Lung (tissue), 12 donors: ENCODE results near the gene RALGPS1. TPM values are rescaled to one million over a fixed set of nuclear protein-coding genes. Genes with fewer than 3 reads are reported as not detected.

Experiments used
- ATAC-seq: fragments of 200-7000 bp; cut with Tn5 transposase; one replicate; pipeline ENCODE4 v1.9.1; 2020; ENCODE audit warnings: moderate number of reproducible peaks; ENCODE audit not compliant: insufficient read depth, low FRiP score
- DNase-seq, 3 donors: peaks; one replicate each; pipeline ENCODE4 v3.0.0-alpha.2; 2013 to 2017
- H3K27ac ChIP-seq, 2 donors: one replicate each; pipeline ENCODE4 v1.5.1; 2013; ENCODE audit warnings: mild to moderate bottlenecking in 2 of 2, moderate library complexity in 2 of 2, control low read depth in 1 of 2, inconsistent platforms in 1 of 2, low read depth in 1 of 2, low read length in 1 of 2
- H3K27me3 ChIP-seq, 3 donors: one replicate each; pipeline ENCODE4 v1.5.1; 2013; ENCODE audit warnings: low read length in 2 of 3; ENCODE audit not compliant: control insufficient read depth in 3 of 3, insufficient read depth in 3 of 3
- H3K36me3 ChIP-seq, 4 donors: one replicate each; pipeline ENCODE4 v1.5.1; 2013; ENCODE audit warnings: low read length in 4 of 4, mild to moderate bottlenecking in 1 of 4, moderate library complexity in 1 of 4; ENCODE audit not compliant: control insufficient read depth in 4 of 4, insufficient read depth in 4 of 4
- H3K4me1 ChIP-seq, 5 donors: one replicate each; pipeline ENCODE4 v1.5.1; 2013; ENCODE audit warnings: low read length in 5 of 5, mild to moderate bottlenecking in 2 of 5, moderate library complexity in 1 of 5; ENCODE audit not compliant: control insufficient read depth in 5 of 5, insufficient read depth in 5 of 5
- H3K4me3 ChIP-seq: one replicate; pipeline ENCODE4 v1.5.1; 2013; ENCODE audit warnings: mild to moderate bottlenecking, control low read depth, moderate library complexity
- H3K9ac ChIP-seq, 2 donors: one replicate each; pipeline ENCODE4 v1.5.1; 2013; ENCODE audit warnings: low read length in 2 of 2, control low read depth in 1 of 2; ENCODE audit not compliant: insufficient read depth in 1 of 2
- H3K9me3 ChIP-seq, 4 donors: one replicate each; pipeline ENCODE4 v1.5.1; 2013; ENCODE audit warnings: low read length in 3 of 4, mild to moderate bottlenecking in 1 of 4, moderate library complexity in 1 of 4; ENCODE audit not compliant: control insufficient read depth in 4 of 4, insufficient read depth in 3 of 4
- WGBS, 2 donors: extraction: QIAGEN DNeasy Blood & Tissue Kit; methylation state at CpG; one replicate each; pipeline ENCODE4 v1.1.7; 2013; 5-methylcytosine and 5-hydroxymethylcytosine counted together
- polyA plus RNA-seq, 2 donors: library from polyadenylated mRNA; stranded (reverse); fragments of 200-250 nt; gene quantifications; one replicate each; pipeline ENCODE4 v1.2.1, GENCODE V29; 2013
- total RNA-seq, 2 donors: library from RNA; depleted of rRNA in 1 of 2; stranded (reverse); fragments of >200 nt in 1 of 2; gene quantifications; one replicate each; pipeline ENCODE4 v1.2.1, GENCODE V29; 2014 to 2021
- TF ChIP-seq, protein P1 (sequence below): IDR thresholded peaks from 2 replicates; pipeline ENCODE4 v1.5.1; 2012; ENCODE audit warnings: mild to moderate bottlenecking; ENCODE audit errors: control extremely low read depth, extremely low read depth
- donor health status: control.
- donor health status: control.
- donor health status: Bipolar disorder and iron deficiency.
- donor health status: healthy.
- donor health status: DM: yes; HTN: yes; CAD: no.

The RALGPS1 gene
- total and polyA plus RNA-seq, 4 donors, result 3.5 to 30.3 (median 11.9) TPM

DNA sequence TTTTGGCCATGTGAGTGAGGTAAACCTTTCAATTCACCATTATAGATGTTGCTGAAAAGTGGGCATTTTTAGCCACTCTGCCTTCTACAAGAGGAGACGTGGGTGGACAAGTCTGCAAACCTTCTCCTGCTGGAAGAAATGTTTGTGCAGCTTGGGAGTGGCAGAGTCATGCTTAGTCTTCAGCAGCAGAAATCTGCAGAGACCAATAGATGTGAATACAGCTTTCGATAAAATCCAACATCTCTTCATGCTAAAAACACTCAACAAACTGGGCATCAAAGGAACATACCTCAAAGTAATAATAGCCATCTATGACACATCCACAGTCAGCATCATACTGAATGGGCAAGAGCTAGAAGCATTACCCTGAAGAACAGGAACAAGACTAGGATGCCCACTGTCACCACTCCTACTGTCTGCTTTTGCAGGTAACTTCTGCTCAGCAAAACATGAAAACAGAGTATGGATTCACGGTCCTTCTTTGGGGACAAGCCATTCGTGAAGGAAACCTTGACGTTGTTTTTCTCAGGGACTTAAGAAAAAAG, 91.3 kb downstream of the RALGPS1 start:
- Histone ChIP-seq H3K9me3 (no peaks in the 10 kb centered on the region), H3K4me3 (no peak overlapping the region), H3K4me1 (peaks cover 0 to 3% (median 0%) of the 10 kb centered on the region in 5 donors), H3K36me3 (no peaks in the 10 kb centered on the region), H3K9ac (no peak overlapping the region), H3K27ac (no peak overlapping the region), H3K27me3 (no peaks in the 10 kb centered on the region)
- TF ChIP-seq, protein P1, sequence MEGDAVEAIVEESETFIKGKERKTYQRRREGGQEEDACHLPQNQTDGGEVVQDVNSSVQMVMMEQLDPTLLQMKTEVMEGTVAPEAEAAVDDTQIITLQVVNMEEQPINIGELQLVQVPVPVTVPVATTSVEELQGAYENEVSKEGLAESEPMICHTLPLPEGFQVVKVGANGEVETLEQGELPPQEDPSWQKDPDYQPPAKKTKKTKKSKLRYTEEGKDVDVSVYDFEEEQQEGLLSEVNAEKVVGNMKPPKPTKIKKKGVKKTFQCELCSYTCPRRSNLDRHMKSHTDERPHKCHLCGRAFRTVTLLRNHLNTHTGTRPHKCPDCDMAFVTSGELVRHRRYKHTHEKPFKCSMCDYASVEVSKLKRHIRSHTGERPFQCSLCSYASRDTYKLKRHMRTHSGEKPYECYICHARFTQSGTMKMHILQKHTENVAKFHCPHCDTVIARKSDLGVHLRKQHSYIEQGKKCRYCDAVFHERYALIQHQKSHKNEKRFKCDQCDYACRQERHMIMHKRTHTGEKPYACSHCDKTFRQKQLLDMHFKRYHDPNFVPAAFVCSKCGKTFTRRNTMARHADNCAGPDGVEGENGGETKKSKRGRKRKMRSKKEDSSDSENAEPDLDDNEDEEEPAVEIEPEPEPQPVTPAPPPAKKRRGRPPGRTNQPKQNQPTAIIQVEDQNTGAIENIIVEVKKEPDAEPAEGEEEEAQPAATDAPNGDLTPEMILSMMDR, result no peak
- 93 to 95% methylated on average over 5 of the region's 5 CpGs for WGBS, 2 donors
- DNase-seq, result no peak
- ATAC-seq, result no peak

DNA sequence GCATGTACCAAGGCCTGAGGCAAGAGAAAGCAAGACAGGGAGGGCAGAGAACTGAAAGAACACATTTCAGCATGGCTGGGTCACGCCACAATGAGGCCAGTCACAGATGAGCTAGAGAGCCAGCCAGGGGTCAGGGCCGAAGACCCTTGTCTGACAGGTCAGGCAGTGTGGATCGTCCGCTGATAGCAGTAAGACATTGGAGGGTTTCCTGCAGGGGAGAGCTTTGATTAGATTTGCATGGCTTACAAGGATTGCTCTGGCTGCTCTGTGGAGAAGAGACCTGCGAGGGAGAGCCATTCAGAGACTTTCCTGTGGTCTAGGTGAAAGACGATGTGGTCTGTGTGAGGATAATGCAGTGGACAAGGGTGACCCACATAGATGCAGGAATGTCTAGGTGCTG, 93.1 kb downstream of the RALGPS1 start:
- H3K27me3 ChIP-seq, result no peaks in the 10 kb centered on the region
- peaks cover 0 to 3% (median 0%) of the 10 kb centered on the region in 5 donors for H3K4me1 ChIP-seq
- ATAC-seq (no peak), DNase-seq (no peak)
- H3K36me3 ChIP-seq, result no peaks in the 10 kb centered on the region
- no peak overlapping the region for H3K4me3 ChIP-seq
- no peak overlapping the region for H3K9ac ChIP-seq
- no peaks in the 10 kb centered on the region for H3K9me3 ChIP-seq
- 92 to 93% methylated on average over 6 of the region's 6 CpGs for WGBS, 2 donors
- TF ChIP-seq, protein P1, result no peak
- H3K27ac ChIP-seq, result no peak overlapping the region

DNA sequence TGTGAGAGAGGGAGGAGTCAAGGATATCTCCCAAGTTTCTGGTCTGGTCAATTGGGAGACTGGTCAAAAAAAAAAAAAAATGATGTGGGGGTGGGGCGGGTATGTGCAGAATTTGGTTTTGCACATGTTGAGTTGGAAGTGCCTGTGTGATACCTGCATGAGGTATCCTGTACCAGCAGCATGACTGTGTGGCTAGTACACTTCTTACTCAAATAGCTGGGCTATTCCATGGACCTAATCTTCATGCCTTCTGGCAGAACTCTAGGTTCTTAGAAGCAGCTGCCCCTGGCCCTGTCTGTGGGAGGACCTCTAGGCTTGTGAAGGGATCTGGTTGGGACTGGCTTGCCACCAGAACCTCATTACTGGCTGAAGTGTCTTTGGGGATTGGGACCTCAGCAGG, 93.5 kb downstream of the RALGPS1 start:
- DNase-seq (no peak), ATAC-seq (no peak)
- Histone ChIP-seq H3K9me3 (no peaks in the 10 kb centered on the region), H3K9ac (no peak overlapping the region), H3K36me3 (no peaks in the 10 kb centered on the region), H3K27ac (no peak overlapping the region), H3K27me3 (no peaks in the 10 kb centered on the region), H3K4me3 (no peak overlapping the region), H3K4me1 (peaks cover 0 to 3% (median 0%) of the 10 kb centered on the region in 5 donors)
- WGBS, 2 donors, result 97 to 100% methylated on average over 1 of the region's 1 CpG
- TF ChIP-seq, protein P1, result no peak

DNA sequence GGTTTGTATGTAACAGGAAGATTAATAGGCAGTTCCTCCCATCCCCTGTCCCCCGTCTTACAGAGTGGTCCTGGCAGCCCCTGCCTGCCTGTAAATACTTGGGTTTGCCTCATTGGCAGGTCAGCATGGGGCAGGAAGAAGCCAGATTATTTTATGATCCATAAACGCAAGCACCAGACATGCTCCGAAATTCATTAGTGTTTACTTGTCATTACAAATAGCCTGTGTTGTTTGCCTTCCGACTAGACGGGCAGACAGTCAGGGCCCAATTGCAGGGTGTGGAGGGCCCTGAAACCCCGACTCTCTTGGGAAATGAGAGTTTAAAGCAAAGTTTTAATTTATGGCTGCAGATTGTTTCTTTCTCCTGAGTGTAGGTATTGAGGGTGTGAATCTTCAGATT, 97.2 kb downstream of the RALGPS1 start:
- 75 to 81% methylated on average over 6 of the region's 6 CpGs for WGBS, 2 donors
- no peak for ATAC-seq
- TF ChIP-seq, protein P1, result no peak

More for the DNA sequence above, 97.2 kb downstream of the RALGPS1 start:
- DNase-seq, result no peak
- Histone ChIP-seq H3K9me3 (no peaks in the 10 kb centered on the region), H3K27ac (no peak overlapping the region), H3K36me3 (no peaks in the 10 kb centered on the region), H3K27me3 (no peaks in the 10 kb centered on the region), H3K4me1 (peaks cover 0 to 8% (median 3%) of the 10 kb centered on the region in 5 donors), H3K4me3 (no peak overlapping the region), H3K9ac (no peak overlapping the region)
